Measurements from ENCODE around the gene CCL13.

DNA sequence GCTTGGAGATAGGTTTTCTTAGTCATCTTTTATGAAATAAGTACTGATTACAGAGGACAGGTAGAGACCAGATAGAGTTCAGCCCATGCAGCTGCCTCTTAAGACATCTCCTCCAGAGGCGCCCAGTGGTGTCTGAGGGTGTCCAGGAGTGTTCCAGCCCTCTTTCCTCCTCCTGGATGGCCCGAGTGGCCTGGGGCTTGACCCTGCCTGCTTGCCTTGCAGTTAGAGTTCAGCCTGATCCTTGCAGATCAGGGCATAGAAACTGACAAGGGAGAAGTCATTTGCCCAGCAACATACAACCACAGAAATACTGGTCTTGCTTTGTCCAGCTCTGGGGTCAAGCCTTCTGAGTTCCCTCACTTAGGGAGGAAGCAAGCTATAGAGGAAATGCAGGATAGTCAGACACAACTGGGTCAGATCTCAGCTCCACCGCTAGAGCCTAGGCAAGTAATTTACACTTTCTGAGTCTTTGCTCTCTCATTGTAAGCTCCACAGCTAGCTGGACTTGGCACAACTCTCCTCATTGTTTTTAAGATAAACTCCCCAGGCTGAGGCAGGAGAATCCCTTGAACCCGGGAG is 10.3 kb downstream of the CCL13 start:
- TF ChIP-seq, protein P1, sequence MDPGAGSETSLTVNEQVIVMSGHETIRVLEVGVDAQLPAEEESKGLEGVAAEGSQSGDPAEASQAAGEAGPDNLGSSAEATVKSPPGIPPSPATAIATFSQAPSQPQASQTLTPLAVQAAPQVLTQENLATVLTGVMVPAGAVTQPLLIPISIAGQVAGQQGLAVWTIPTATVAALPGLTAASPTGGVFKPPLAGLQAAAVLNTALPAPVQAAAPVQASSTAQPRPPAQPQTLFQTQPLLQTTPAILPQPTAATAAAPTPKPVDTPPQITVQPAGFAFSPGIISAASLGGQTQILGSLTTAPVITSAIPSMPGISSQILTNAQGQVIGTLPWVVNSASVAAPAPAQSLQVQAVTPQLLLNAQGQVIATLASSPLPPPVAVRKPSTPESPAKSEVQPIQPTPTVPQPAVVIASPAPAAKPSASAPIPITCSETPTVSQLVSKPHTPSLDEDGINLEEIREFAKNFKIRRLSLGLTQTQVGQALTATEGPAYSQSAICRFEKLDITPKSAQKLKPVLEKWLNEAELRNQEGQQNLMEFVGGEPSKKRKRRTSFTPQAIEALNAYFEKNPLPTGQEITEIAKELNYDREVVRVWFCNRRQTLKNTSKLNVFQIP (CRISPR knock-in tag; IDR thresholded peaks at IDR 0.05; ENCODE audit: borderline replicate concordance, low read depth), result no peak
- TF ChIP-seq SNAI2 (CRISPR knock-in tag; IDR thresholded peaks at IDR 0.05) (no peak), OSR1 (CRISPR knock-in tag; IDR thresholded peaks at IDR 0.05) (no peak), ZC3H10 (CRISPR knock-in tag; IDR thresholded peaks at IDR 0.05) (no peak), ARNTL (CRISPR knock-in tag; IDR thresholded peaks at IDR 0.05; ENCODE audit: borderline replicate concordance, low read depth) (no peak)
- TF ChIP-seq, protein P2, sequence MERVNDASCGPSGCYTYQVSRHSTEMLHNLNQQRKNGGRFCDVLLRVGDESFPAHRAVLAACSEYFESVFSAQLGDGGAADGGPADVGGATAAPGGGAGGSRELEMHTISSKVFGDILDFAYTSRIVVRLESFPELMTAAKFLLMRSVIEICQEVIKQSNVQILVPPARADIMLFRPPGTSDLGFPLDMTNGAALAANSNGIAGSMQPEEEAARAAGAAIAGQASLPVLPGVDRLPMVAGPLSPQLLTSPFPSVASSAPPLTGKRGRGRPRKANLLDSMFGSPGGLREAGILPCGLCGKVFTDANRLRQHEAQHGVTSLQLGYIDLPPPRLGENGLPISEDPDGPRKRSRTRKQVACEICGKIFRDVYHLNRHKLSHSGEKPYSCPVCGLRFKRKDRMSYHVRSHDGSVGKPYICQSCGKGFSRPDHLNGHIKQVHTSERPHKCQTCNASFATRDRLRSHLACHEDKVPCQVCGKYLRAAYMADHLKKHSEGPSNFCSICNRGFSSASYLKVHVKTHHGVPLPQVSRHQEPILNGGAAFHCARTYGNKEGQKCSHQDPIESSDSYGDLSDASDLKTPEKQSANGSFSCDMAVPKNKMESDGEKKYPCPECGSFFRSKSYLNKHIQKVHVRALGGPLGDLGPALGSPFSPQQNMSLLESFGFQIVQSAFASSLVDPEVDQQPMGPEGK (CRISPR knock-in tag; IDR thresholded peaks at IDR 0.05; ENCODE audit: borderline replicate concordance), result no peak

All from SK-N-SH treated with all-trans-retinoic acid at 6 μM for 48 hours (cell line).